Spleen (tissue), 7 donors: ENCODE results near the gene NTNG1.

Source experiments
- POLR2AphosphoS5 ChIP-seq, 3 donors: sonication (generic); formaldehyde crosslinking; IDR thresholded peaks; one replicate each; pipeline ENCODE4 v1.5.1; 2017; ENCODE audit warnings: antibody characterized with exemption in 3 of 3
- TF ChIP-seq, protein P1 (sequence below), 11 experiments: fragments of 200-600 bp in 7 of 11; fragments of 450-650 bp in 4 of 11; sonication (generic) in 4 of 11; IDR thresholded peaks in 8 of 11; conservative IDR thresholded peaks in 3 of 11; 1 replicate in 7 of 11; 2 replicates in 4 of 11; pipeline versions ENCODE4 v1.4.0 to v1.8.0; 2016 to 2021; ENCODE audit warnings: antibody characterized with exemption in 11 of 11, inconsistent platforms in 4 of 11, mild to moderate bottlenecking in 1 of 11
- donor health status: DM: no; HTN: no; CAD: no; lungs with moderate emphysema.
- donor health status: DM: no; HTN: no; CAD: no.
- donor health status: DM: no; HTN: no; CAD: no.

DNA sequence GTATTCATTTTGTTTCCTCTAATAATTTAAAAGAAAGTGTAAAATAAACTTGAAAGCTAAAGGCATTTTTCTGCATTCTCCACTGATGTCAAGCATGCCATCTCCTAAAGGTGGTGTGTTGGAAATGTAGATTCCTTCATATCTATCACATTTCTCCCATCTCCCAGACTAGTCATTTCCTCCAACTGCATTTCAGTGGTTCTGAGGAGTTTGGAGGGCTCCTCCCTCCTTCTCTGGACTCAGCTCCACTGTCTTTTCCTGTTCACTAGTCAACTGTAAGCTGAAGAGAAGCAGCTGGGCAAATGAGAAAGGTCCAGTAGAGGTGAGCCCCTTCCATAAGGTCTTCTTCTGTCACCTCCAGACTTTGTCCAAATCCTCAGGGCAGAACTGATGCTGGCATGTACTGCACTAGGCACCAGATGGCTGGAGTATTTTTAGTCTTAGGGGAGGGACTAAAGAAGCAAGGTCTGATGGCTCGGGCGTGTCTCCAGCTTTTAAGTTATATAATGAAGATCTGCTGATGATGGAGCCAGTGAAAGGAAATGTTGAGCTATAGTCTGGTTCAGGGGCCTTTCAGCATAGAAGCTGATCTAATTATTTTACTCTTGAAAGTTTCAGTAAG is 186.1 kb downstream of the NTNG1 start:
- no peak for TF ChIP-seq POLR2AphosphoS5 (IDR thresholded peaks at IDR 0.05)
- TF ChIP-seq, protein P1, sequence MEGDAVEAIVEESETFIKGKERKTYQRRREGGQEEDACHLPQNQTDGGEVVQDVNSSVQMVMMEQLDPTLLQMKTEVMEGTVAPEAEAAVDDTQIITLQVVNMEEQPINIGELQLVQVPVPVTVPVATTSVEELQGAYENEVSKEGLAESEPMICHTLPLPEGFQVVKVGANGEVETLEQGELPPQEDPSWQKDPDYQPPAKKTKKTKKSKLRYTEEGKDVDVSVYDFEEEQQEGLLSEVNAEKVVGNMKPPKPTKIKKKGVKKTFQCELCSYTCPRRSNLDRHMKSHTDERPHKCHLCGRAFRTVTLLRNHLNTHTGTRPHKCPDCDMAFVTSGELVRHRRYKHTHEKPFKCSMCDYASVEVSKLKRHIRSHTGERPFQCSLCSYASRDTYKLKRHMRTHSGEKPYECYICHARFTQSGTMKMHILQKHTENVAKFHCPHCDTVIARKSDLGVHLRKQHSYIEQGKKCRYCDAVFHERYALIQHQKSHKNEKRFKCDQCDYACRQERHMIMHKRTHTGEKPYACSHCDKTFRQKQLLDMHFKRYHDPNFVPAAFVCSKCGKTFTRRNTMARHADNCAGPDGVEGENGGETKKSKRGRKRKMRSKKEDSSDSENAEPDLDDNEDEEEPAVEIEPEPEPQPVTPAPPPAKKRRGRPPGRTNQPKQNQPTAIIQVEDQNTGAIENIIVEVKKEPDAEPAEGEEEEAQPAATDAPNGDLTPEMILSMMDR (IDR thresholded peaks at IDR 0.05 in 8 of 11, conservative IDR thresholded peaks at IDR 0.05 in 3 of 11) = no peak
